ENCODE results near the gene UACA. TPM values are rescaled to one million over a fixed set of nuclear protein-coding genes. Genes with fewer than 3 reads are reported as not detected.

Gene UACA
- total RNA-seq, 1 donor from 2014 or later, result 46.2 TPM

- Mint-ChIP-seq H3K4me3 (ENCODE audit: low read depth) (no peak overlapping the region), H3K4me1 (ENCODE audit: low read depth) (peaks cover 22% of the 10 kb centered on the region), H3K27me3 (no peaks in the 10 kb centered on the region), H3K27ac (no peak overlapping the region), H3K9me3 (ENCODE audit: low read depth) (no peaks in the 10 kb centered on the region), H3K36me3 (ENCODE audit: insufficient read depth) (no peaks in the 10 kb centered on the region)
- no peak for DNase-seq (ENCODE audit: low spot score, unreplicated experiment)
- no peak for TF ChIP-seq CTCF (IDR thresholded peaks at IDR 0.05; ENCODE audit: unreplicated experiment)
Observed at GRCh38 chr15:70757627-70758026, 5.7 kb downstream of the UACA start.

- Mint-ChIP-seq H3K9me3 (ENCODE audit: low read depth) (no peaks in the 10 kb centered on the region), H3K36me3 (ENCODE audit: insufficient read depth) (no peaks in the 10 kb centered on the region), H3K27me3 (no peaks in the 10 kb centered on the region), H3K4me3 (ENCODE audit: low read depth) (no peak overlapping the region), H3K27ac (no peak overlapping the region), H3K4me1 (ENCODE audit: low read depth) (peaks cover 13% of the 10 kb centered on the region)
- DNase-seq (ENCODE audit: low spot score, unreplicated experiment), result no peak
- TF ChIP-seq CTCF (IDR thresholded peaks at IDR 0.05; ENCODE audit: unreplicated experiment), result no peak
Observed at GRCh38 chr15:70754862-70755261, 8.5 kb downstream of the UACA start.

GRCh38 chr15:70753101-70753829 is 10.1 kb downstream of the UACA start:
- TF ChIP-seq CTCF (IDR thresholded peaks at IDR 0.05; ENCODE audit: unreplicated experiment), result no peak
- DNase-seq (ENCODE audit: low spot score, unreplicated experiment), result no peak
- H3K27me3 Mint-ChIP-seq, result no peaks in the 10 kb centered on the region
- H3K9me3 Mint-ChIP-seq (ENCODE audit: low read depth), result no peaks in the 10 kb centered on the region
- no peak overlapping the region for H3K4me3 Mint-ChIP-seq (ENCODE audit: low read depth)
- peaks cover 7% of the 10 kb centered on the region for H3K4me1 Mint-ChIP-seq (ENCODE audit: low read depth)
- no peak overlapping the region for H3K27ac Mint-ChIP-seq
- H3K36me3 Mint-ChIP-seq (ENCODE audit: insufficient read depth), result no peaks in the 10 kb centered on the region

GRCh38 chr15:70752193-70752635 is 11.1 kb downstream of the UACA start:
- H3K4me1 Mint-ChIP-seq (ENCODE audit: low read depth), result peaks cover 1% of the 10 kb centered on the region
- no peak overlapping the region for H3K4me3 Mint-ChIP-seq (ENCODE audit: low read depth)
- no peak for TF ChIP-seq CTCF (IDR thresholded peaks at IDR 0.05; ENCODE audit: unreplicated experiment)
- no peaks in the 10 kb centered on the region for H3K36me3 Mint-ChIP-seq (ENCODE audit: insufficient read depth)
- H3K9me3 Mint-ChIP-seq (ENCODE audit: low read depth), result no peaks in the 10 kb centered on the region
- no peaks in the 10 kb centered on the region for H3K27me3 Mint-ChIP-seq
- no peak for DNase-seq (ENCODE audit: low spot score, unreplicated experiment)
- no peak overlapping the region for H3K27ac Mint-ChIP-seq

GRCh38 chr15:70750203-70750869 is 13.0 kb downstream of the UACA start:
- no peak for DNase-seq (ENCODE audit: low spot score, unreplicated experiment)
- H3K9me3 Mint-ChIP-seq (ENCODE audit: low read depth), result peaks cover 5% of the 10 kb centered on the region
- H3K36me3 Mint-ChIP-seq (ENCODE audit: insufficient read depth), result peaks cover 2% of the 10 kb centered on the region
- peaks cover 1% of the 10 kb centered on the region for H3K4me1 Mint-ChIP-seq (ENCODE audit: low read depth)
- H3K27ac Mint-ChIP-seq, result no peak overlapping the region
- TF ChIP-seq CTCF (IDR thresholded peaks at IDR 0.05; ENCODE audit: unreplicated experiment), result no peak
- no peaks in the 10 kb centered on the region for H3K27me3 Mint-ChIP-seq
- no peak overlapping the region for H3K4me3 Mint-ChIP-seq (ENCODE audit: low read depth)

All from progenitor cell of endocrine pancreas (in vitro differentiated cells).